Mesendoderm (in vitro differentiated cells): ENCODE measurements around the gene RSAD2.

Experiments used
- DNase-seq: peaks from one replicate; pipeline ENCODE4 v3.0.0; 2013
- H2AK5ac ChIP-seq: 2 replicates; pipeline ENCODE4 v1.6.1; 2013; ENCODE audit warnings: low read length, inconsistent platforms
- H2BK120ac ChIP-seq: 2 replicates; pipeline ENCODE4 v1.6.1; 2013; ENCODE audit warnings: low read depth, mild to moderate bottlenecking, low read length, moderate library complexity, mixed read lengths
- H2BK15ac ChIP-seq: replicated peaks from 2 replicates; pipeline ENCODE4 v1.6.1; 2013; ENCODE audit warnings: low read depth, mild to moderate bottlenecking, moderate library complexity
- H2BK5ac ChIP-seq: 2 replicates; pipeline ENCODE4 v1.6.1; 2013; ENCODE audit warnings: low read length, inconsistent platforms
- H3K18ac ChIP-seq: 2 replicates; pipeline ENCODE4 v1.6.1; 2013; ENCODE audit warnings: mild to moderate bottlenecking, low read length, mixed read lengths
- H3K23ac ChIP-seq: one replicate; pipeline ENCODE4 v1.6.1; 2013; ENCODE audit warnings: low read length
- H3K27ac ChIP-seq: 2 replicates; pipeline ENCODE4 v1.5.1; 2013; ENCODE audit warnings: low read depth, mild to moderate bottlenecking, inconsistent platforms, low read length, moderate library complexity
- H3K27me3 ChIP-seq: 2 replicates; pipeline ENCODE4 v1.6.1; 2013; ENCODE audit warnings: low read length, control low read depth, mild to moderate bottlenecking, inconsistent platforms; ENCODE audit not compliant: insufficient read depth, poor library complexity
- H3K36me3 ChIP-seq: 2 replicates; pipeline ENCODE4 v1.6.1; 2013; ENCODE audit warnings: low read length, inconsistent platforms; ENCODE audit not compliant: control insufficient read depth, insufficient read depth
- H3K4ac ChIP-seq: one replicate; pipeline ENCODE4 v1.6.1; 2013; ENCODE audit warnings: low read depth, mild to moderate bottlenecking, low read length, moderate library complexity
- H3K4me1 ChIP-seq: 2 replicates; pipeline ENCODE4 v1.6.1; 2013; ENCODE audit warnings: low read depth, low read length, inconsistent platforms; ENCODE audit not compliant: control insufficient read depth
- H3K4me2 ChIP-seq: 2 replicates; pipeline ENCODE4 v1.6.1; 2013; ENCODE audit warnings: low read length
- H3K4me3 ChIP-seq: 2 replicates; pipeline ENCODE4 v1.5.1; 2013; ENCODE audit warnings: mild to moderate bottlenecking, low read length
- H3K56ac ChIP-seq: one replicate; pipeline ENCODE4 v1.6.1; 2013; ENCODE audit warnings: low read length
- H3K79me1 ChIP-seq: 2 replicates; pipeline ENCODE4 v1.6.1; 2013; ENCODE audit warnings: low read length, inconsistent platforms
- H3K79me2 ChIP-seq: 2 replicates; pipeline ENCODE4 v1.6.1; 2013; ENCODE audit warnings: mild to moderate bottlenecking, low read length; ENCODE audit not compliant: control insufficient read depth, insufficient read depth
- H3K9ac ChIP-seq: 2 replicates; pipeline ENCODE4 v1.6.1; 2013; ENCODE audit warnings: low read length, inconsistent platforms
- H4K5ac ChIP-seq: one replicate; pipeline ENCODE4 v1.6.1; 2013; ENCODE audit warnings: low read length
- H4K8ac ChIP-seq: one replicate; pipeline ENCODE4 v1.6.1; 2013; ENCODE audit warnings: low read depth, mild to moderate bottlenecking, control low read depth, low read length, moderate library complexity
- WGBS: extraction: QIAGEN DNeasy Blood & Tissue Kit; methylation state at CpG from one replicate; pipeline ENCODE4 v1.1.7; 2013; ENCODE audit warnings: low lambda C conversion rate, missing lambda C conversion rate; ENCODE audit not compliant: insufficient coverage; ENCODE audit errors: extremely low coverage; 5-methylcytosine and 5-hydroxymethylcytosine counted together

Gene RSAD2

GRCh38 chr2:6876309-6876708 lies 1.3 kb upstream of the RSAD2 start:
- H3K4ac ChIP-seq, result no peak overlapping the region
- no peak for DNase-seq
- H3K56ac ChIP-seq, result no peak overlapping the region
- no peak overlapping the region for H3K27ac ChIP-seq
- no CpG with 5 or more reads among the region's 1 CpG for WGBS
- H2BK120ac ChIP-seq, result no peak overlapping the region
- no peak overlapping the region for H4K8ac ChIP-seq
- H3K27me3 ChIP-seq, result no peaks in the 10 kb centered on the region
- no peak overlapping the region for H2BK5ac ChIP-seq
- H3K4me3 ChIP-seq, result no peak overlapping the region
- H3K4me1 ChIP-seq, result no peaks in the 10 kb centered on the region
- H3K79me2 ChIP-seq, result no peaks in the 10 kb centered on the region
- H3K18ac ChIP-seq, result no peak overlapping the region
- no peaks in the 10 kb centered on the region for H3K36me3 ChIP-seq
- H3K9ac ChIP-seq, result no peak overlapping the region
- no peaks in the 10 kb centered on the region for H3K79me1 ChIP-seq
- H3K4me2 ChIP-seq, result no peak overlapping the region
- H2BK15ac ChIP-seq, result no peak overlapping the region
- H3K23ac ChIP-seq, result no peak overlapping the region
- no peak overlapping the region for H2AK5ac ChIP-seq
- H4K5ac ChIP-seq, result no peak overlapping the region

GRCh38 chr2:6878549-6878948 lies 972 bp downstream of the RSAD2 start:
- no CpG with 5 or more reads among the region's 4 CpGs for WGBS
- DNase-seq, result no peak
- no peaks in the 10 kb centered on the region for H3K27me3 ChIP-seq

GRCh38 chr2:6879011-6879410 lies 1.4 kb downstream of the RSAD2 start:
- H2AK5ac ChIP-seq, result no peak overlapping the region
- no peak overlapping the region for H3K4me2 ChIP-seq
- H2BK5ac ChIP-seq, result no peak overlapping the region
- H3K36me3 ChIP-seq, result no peaks in the 10 kb centered on the region
- no peak overlapping the region for H3K4ac ChIP-seq
- no peaks in the 10 kb centered on the region for H3K4me1 ChIP-seq
- H2BK120ac ChIP-seq, result no peak overlapping the region
- H3K27ac ChIP-seq, result no peak overlapping the region
- H4K8ac ChIP-seq, result no peak overlapping the region
- no peak overlapping the region for H3K18ac ChIP-seq
- no peak overlapping the region for H2BK15ac ChIP-seq
- no peak overlapping the region for H3K23ac ChIP-seq
- no peak overlapping the region for H3K56ac ChIP-seq
- H3K79me2 ChIP-seq, result no peaks in the 10 kb centered on the region
- H3K9ac ChIP-seq, result no peak overlapping the region
- no peak overlapping the region for H3K4me3 ChIP-seq
- no CpG with 5 or more reads among the region's 2 CpGs for WGBS
- no peak for DNase-seq
- no peaks in the 10 kb centered on the region for H3K79me1 ChIP-seq
- no peaks in the 10 kb centered on the region for H3K27me3 ChIP-seq
- H4K5ac ChIP-seq, result no peak overlapping the region

More at GRCh38 chr2:6878549-6878948, 972 bp downstream of the RSAD2 start:
- H2BK5ac ChIP-seq, result no peak overlapping the region
- no peak overlapping the region for H3K56ac ChIP-seq
- no peaks in the 10 kb centered on the region for H3K79me2 ChIP-seq
- H2BK120ac ChIP-seq, result no peak overlapping the region
- no peak overlapping the region for H3K4me2 ChIP-seq
- no peak overlapping the region for H2AK5ac ChIP-seq
- no peaks in the 10 kb centered on the region for H3K79me1 ChIP-seq
- no peak overlapping the region for H3K4ac ChIP-seq
- no peak overlapping the region for H3K9ac ChIP-seq
- H3K27ac ChIP-seq, result no peak overlapping the region
- no peak overlapping the region for H3K4me3 ChIP-seq
- no peaks in the 10 kb centered on the region for H3K36me3 ChIP-seq
- no peak overlapping the region for H3K18ac ChIP-seq
- no peak overlapping the region for H2BK15ac ChIP-seq
- H3K4me1 ChIP-seq, result no peaks in the 10 kb centered on the region
- H4K8ac ChIP-seq, result no peak overlapping the region
- no peak overlapping the region for H3K23ac ChIP-seq
- no peak overlapping the region for H4K5ac ChIP-seq

GRCh38 chr2:6880200-6880733 lies 2.7 kb downstream of the RSAD2 start:
- H2BK15ac ChIP-seq, result no peak overlapping the region
- H3K4ac ChIP-seq, result no peak overlapping the region
- no peak overlapping the region for H2BK120ac ChIP-seq
- H3K4me3 ChIP-seq, result no peak overlapping the region
- no peak for DNase-seq
- no peaks in the 10 kb centered on the region for H3K27me3 ChIP-seq
- no CpG with 5 or more reads among the region's 2 CpGs for WGBS
- H3K4me1 ChIP-seq, result no peaks in the 10 kb centered on the region
- no peak overlapping the region for H4K5ac ChIP-seq
- no peak overlapping the region for H3K9ac ChIP-seq
- H2AK5ac ChIP-seq, result no peak overlapping the region
- H3K79me1 ChIP-seq, result no peaks in the 10 kb centered on the region
- no peak overlapping the region for H3K18ac ChIP-seq
- H3K4me2 ChIP-seq, result no peak overlapping the region
- no peaks in the 10 kb centered on the region for H3K79me2 ChIP-seq
- no peaks in the 10 kb centered on the region for H3K36me3 ChIP-seq
- H3K56ac ChIP-seq, result no peak overlapping the region
- no peak overlapping the region for H3K23ac ChIP-seq
- no peak overlapping the region for H4K8ac ChIP-seq
- H3K27ac ChIP-seq, result no peak overlapping the region
- H2BK5ac ChIP-seq, result no peak overlapping the region

GRCh38 chr2:6881046-6881445 lies 3.5 kb downstream of the RSAD2 start:
- Histone ChIP-seq H3K36me3 (no peaks in the 10 kb centered on the region), H3K23ac (no peak overlapping the region), H3K56ac (no peak overlapping the region), H3K79me2 (no peaks in the 10 kb centered on the region), H3K9ac (no peak overlapping the region), H3K4me3 (no peak overlapping the region), H3K18ac (no peak overlapping the region), H3K27me3 (no peaks in the 10 kb centered on the region), H3K4me2 (no peak overlapping the region), H2BK5ac (no peak overlapping the region), H4K8ac (no peak overlapping the region), H2BK120ac (no peak overlapping the region), H2BK15ac (no peak overlapping the region), H3K27ac (no peak overlapping the region), H3K79me1 (no peaks in the 10 kb centered on the region), H3K4ac (no peak overlapping the region), H2AK5ac (no peak overlapping the region), H4K5ac (no peak overlapping the region), H3K4me1 (no peaks in the 10 kb centered on the region)
- no CpG with 5 or more reads among the region's 1 CpG for WGBS
- DNase-seq, result no peak

GRCh38 chr2:6881516-6881915 lies 3.9 kb downstream of the RSAD2 start:
- no peak overlapping the region for H3K4ac ChIP-seq
- H3K4me3 ChIP-seq, result no peak overlapping the region
- H4K5ac ChIP-seq, result no peak overlapping the region
- H3K9ac ChIP-seq, result no peak overlapping the region
- no peaks in the 10 kb centered on the region for H3K4me1 ChIP-seq
- no peak for DNase-seq
- H3K79me2 ChIP-seq, result no peaks in the 10 kb centered on the region
- no peak overlapping the region for H3K18ac ChIP-seq
- no CpG with 5 or more reads among the region's 5 CpGs for WGBS
- H3K27ac ChIP-seq, result no peak overlapping the region
- H4K8ac ChIP-seq, result no peak overlapping the region
- H2BK15ac ChIP-seq, result no peak overlapping the region
- H3K4me2 ChIP-seq, result no peak overlapping the region
- no peaks in the 10 kb centered on the region for H3K27me3 ChIP-seq
- no peaks in the 10 kb centered on the region for H3K79me1 ChIP-seq
- no peaks in the 10 kb centered on the region for H3K36me3 ChIP-seq
- no peak overlapping the region for H2AK5ac ChIP-seq
- H3K56ac ChIP-seq, result no peak overlapping the region
- H3K23ac ChIP-seq, result no peak overlapping the region
- H2BK5ac ChIP-seq, result no peak overlapping the region
- H2BK120ac ChIP-seq, result no peak overlapping the region
